GM19438 (cell line): Measurements from ENCODE around the gene APBB2.
"Not testable (repeated sequence)": the region's sequence is repeated elsewhere in the genome, so short reads cannot be mapped to it uniquely, and the experiment has no call there.

Experiments
- ATAC-seq: cut with Tn5 transposase; IDR thresholded peaks from one replicate; pipeline ENCODE4 v1.9.1; 2021; ENCODE audit warnings: low read depth; ENCODE audit not compliant: unreplicated experiment

Gene APBB2

DNA sequence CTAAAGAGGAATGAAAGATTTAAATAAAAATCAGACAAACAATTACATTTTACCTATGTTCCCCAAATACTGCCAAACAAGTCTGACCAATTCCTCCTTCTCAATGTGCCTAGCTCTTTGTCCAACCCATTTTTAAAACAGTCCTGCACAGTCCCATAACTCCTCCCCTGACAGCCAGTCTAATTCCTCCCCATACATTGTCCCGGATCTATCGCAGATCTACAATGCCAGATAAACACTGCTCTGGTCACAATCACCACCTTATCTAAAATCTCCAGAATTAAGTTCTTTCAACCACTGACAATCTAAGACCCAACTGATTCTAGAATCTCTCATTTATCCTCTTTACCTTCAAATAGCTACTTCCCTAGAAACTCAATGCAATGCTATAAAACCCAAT is 176.0 kb downstream of the APBB2 start:
- no peak for ATAC-seq

DNA sequence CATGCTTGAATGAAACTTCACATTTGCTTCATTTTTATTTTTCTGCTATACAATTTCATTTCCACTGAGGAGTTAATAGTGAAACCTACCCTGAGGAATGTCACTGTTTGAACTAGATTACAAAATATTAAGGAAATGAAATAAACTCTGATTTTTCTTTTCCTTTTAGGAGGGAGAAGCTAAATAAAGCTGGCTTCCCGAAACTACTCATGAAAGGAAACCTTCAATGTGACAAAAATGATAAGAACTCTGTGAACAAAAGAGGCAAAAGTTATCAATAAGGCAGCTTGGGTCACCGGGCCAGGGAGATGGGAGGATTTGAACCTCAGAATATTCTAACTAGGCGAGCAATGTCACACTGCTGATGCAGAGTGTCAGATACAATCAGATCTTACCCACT is 185.2 kb downstream of the APBB2 start:
- ATAC-seq: no peak

DNA sequence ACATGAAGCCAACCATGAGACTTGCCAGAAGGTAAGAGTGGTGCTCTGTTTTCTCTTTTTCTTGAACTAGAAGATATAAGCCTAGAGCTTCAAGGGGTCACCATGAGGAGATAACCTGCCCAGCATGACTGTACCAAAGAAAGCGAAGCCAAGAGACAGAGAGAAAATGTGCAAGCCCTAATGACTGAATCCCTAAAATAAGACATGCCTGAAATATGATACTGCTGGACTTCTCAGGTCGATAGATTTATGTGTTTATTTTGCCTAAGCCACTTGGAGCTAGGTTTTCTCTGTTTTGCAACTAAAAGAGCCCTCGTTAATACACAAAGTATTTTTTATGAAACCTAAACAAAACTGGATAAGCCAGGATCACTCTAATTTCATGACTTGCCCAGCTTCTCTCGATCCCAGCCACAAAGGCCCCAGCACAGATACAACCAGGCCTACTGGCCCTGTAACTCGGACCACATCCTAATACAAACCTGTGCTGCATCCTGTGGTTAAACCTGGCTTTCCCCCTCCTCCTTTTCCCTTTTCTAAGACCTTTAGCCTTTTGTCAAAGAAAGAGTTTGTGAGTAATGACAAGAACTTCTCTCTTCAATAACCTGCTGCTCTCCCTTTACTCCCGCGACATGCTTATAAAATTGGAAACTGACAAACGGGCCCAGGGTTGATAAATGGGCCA is 185.8 kb downstream of the APBB2 start:
- no peak for ATAC-seq

DNA sequence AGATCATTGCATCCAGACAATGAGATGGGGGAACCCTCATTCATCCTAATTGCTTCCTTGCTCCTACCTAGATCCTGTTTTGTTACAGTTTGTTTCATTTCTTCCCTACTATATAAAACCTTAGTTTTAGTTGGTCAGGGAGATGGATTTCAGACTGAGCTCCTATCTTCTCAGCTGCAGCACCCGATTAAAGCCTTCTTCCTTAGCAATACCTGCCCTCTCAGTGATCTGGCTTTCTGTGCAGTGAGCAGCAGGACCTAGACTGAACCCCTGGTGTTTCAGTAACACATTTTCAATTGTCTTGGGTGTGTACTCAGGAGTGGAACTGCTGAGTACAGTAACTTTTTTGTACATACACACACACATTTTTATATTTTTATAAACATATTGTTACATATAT is 187.4 kb downstream of the APBB2 start:
- ATAC-seq: no peak

DNA sequence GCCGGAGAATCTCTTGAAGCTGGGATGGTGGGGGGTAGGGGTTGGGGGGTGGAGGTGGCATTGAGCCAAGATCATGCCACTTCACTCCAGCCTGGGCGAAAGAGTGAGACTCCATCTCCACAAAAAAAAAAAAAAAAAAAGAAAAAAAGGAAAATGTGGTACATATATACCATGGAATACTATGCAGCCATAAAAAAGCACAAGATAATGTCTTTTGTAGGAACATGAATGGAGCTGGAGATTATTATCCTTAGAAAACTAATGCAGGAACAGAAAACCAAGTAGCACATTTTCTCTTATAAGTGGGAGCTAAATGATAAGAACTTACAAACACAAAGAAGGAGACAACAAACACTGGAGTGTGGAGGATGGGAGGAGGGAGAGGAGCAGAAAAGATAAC is 188.5 kb downstream of the APBB2 start:
- no peak for ATAC-seq

DNA sequence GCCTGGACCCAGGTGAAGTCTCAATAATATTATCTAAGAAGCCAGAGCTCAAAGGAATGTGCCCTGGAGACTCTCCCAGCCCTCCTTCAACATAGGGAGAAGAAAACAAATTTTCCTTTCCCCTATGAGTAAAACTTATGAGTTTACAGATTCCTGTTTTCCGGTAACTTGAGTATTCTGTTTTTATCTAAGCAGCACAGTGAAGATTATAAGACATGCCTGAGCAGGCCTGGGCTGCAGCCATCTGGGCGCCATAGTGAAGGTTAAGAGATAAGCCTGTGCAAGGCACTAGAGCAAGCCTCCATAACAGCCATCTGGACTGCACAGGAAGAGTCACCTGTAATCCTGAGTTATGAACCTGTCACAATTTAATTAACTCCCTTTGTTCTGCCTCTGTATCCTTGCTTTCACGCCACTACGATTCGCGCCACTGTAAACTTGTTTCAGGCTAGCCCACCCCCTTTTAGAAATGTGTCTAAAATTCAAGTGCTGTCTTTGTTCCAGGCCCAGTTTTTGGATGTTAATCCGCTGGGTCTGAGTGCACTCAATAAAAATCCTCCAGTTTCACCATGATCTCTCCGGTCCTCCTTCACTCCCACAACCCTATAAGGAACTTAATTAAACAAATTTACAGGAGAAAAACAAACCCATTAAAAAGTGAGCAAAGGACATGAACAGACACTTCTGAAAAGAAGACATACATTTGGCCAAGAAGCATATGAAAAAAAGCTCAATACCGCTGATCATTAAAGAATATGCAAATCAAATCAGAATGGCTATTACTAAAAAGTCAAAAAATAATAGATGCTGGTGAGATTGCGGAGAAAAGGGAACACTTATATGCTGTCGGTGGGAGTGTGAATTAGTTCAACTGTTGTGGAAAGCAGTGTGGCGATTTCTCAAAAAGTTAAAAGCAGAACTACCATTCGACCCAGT is 189.5 kb downstream of the APBB2 start:
- no peak for ATAC-seq

DNA sequence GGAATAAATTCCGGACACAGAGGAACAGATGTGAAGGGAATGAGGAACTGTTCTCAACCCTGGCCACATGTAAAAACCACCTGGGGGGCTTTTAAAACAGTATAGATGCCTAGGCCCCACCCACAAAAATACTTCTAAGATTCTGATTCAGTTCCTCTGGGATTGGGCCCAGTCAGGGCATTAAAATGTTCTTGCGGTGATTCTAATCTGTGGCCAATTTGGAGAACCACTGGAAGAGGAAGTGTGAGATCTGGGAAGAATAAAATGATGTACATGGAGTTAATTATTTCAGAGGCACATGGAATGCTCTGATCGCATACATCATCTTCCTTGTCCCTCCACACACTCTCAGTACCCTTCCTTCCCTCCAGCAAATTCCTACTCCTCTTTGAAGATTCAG is 192.2 kb downstream of the APBB2 start:
- no peak for ATAC-seq

DNA sequence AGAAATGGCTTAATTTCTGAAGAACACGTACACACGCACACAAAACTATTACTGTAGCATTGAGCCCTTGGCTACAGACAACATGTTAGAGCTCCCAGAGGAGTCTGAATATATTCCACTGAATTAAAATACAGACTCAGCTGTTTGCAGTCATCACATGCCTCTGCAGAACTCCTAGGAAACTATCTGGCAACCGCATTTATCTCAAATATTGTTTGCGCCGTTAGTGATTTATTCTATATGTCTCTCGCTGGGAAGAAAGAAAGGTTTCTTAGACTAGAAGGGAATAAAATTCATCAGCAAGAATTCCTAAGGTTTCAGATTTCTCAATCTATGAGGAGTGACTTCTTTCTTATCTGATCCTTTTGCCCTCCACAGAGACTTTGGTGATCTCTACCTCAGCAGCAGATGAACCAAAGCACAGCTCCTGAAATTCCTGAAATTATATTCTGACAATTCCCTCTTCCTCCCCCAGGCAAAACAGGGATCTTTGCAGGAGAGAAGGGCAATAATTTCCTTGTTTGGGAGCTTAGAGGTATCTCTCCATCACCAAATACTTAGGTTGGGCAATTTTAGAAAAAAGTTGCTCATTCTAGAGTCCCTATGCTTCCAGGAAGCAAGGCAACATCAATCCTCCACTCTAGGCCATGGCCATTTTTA is 199.2 kb downstream of the APBB2 start:
- ATAC-seq: no peak

DNA sequence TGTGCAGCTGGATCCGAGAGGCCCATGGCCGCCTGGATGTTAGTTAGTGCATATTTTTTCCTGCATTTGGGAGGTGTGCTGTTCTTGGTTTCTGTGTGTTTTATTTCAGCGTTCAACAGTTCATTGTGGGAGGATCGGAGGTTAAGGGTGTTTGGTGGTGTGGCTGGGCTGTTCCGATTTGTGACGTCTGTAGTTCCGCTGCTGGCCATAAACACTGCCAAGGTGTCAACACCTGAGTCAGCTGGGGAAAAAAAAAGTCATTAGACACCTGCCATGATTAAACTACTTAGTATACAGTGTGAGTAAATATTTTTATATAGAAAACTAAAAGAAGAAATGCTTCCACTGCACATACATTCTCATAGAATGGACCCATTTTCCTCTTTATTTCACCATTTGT is 200.2 kb downstream of the APBB2 start:
- no peak for ATAC-seq

DNA sequence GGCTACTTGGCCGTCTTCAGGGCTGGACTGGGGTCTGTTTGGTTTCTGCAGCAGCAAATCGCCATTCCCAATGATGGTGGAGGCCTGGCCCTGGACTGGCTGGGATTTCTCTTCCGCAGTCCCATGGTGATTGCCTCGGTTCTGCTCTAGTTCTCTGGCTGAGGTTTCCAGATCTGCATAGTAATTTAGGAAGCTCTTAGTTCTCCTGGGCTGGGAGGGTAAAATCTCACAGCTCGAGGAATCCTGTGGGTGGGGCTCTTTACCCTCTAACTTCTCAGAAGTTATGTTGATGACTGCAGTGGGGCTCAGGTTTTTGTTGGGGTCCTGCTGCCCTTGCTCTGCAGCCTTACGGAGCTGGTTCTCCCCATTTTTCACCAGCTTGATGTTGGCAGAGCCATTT is 200.6 kb downstream of the APBB2 start:
- ATAC-seq: no peak

DNA sequence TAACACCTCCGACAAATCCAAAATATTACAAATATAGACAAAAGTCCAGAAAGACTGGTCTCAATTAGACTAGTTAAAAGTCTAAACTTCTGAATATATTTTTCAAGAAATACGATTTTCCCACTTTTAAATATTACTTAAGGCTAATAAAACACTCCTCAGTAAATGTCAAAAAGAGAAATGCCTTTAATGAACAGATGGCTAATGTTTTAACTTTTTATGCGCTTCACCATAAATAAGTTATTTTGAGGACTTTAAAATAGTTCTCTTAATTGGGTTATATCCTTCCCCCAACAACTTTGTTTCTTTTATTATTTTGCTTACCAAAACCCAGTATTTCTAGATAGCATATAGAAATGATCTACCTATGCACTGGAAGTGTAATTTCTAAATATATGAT is 201.4 kb downstream of the APBB2 start:
- no peak for ATAC-seq

DNA sequence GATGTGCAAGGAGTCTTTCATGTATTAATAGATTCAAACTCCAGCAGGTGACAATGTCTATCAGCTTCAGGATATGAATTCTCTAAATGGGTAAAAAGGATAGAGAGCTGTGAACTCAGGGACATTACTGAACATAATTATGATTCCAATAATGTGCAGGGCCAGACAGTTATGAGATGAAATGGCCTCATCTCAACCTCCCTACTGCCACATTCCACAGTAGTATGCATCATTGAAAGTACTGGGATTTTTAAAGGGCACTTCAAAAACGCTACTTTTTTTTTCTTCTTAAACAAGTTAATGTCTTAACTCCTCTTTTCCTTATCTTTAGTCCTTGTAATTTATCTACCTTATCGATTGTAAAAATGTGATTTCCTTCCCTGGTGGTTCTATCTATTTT is 202.0 kb downstream of the APBB2 start:
- ATAC-seq: no peak

DNA sequence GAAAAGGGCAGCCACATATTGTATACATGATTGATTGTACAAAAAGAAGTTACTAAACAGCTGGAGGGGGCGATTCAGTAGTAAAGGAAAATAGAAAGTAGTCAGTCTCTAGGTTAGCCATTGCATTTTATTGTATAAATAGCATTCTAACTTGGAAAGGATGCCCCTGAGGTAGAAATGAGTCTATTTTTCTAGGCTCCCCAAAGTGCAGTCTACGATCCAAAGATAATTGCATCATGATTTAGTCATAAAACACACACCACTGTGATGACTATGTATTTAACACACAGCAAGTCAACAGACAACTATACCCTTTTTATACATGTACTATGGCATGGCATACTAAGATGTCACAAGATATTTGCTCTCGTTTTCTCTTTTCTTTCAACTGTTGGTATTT is 204.9 kb downstream of the APBB2 start:
- ATAC-seq: no peak

DNA sequence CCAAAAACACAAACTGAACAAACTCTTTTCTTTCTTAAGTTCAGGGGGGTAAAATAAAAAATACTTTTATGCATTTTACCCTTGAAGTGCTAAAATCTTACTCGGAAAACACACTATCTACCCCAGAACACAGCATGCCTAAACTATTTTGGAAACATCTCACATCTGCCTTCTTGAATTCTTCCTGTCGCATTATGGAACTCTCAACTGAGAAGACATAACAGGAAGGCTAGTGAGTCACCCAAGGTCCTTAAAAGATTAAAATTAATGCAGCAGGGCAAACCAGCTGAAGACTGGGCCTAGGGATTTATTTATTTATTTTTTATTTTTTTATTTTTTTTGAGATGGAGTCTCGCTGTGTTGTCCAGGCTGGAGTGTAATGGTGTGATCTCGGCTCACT is 208.2 kb downstream of the APBB2 start:
- ATAC-seq: no peak

DNA sequence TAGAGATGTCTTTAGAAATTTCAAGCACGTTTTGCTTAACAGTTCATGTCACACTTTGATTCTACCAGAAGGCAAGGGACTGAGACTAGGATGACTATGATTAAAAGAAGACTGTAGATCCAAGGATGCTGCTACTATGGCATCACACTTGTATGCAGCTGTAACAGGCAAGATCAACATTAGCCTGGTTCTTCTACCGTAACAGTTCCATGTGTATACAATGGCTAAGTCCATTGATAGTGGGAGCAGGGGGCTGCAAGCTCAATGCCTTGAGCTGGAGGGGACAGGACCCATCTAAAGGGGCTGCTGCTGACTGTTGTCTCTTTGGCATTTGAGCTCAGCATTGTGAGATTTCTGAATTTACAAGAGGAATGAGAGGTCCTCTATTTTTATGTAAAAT is 212.0 kb downstream of the APBB2 start:
- ATAC-seq: no peak

DNA sequence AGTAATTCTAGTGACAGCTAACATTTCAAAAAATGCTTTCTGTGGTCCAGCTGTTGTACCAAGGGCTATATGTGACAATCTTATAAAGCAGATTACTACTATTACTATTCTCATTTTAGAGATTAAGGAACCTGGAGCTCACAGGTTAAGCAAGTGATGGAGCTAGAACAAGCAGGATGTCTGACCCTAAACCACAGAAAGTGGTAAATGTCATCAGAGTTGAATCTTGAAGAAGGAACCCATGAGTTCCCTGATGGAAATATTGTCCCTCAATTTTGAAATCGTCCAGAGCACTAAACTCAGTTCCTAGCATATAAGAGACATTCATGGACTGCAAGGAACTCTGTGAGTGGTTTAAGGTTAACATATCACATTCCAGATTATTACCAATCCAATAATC is 214.0 kb downstream of the APBB2 start:
- ATAC-seq: no peak

DNA sequence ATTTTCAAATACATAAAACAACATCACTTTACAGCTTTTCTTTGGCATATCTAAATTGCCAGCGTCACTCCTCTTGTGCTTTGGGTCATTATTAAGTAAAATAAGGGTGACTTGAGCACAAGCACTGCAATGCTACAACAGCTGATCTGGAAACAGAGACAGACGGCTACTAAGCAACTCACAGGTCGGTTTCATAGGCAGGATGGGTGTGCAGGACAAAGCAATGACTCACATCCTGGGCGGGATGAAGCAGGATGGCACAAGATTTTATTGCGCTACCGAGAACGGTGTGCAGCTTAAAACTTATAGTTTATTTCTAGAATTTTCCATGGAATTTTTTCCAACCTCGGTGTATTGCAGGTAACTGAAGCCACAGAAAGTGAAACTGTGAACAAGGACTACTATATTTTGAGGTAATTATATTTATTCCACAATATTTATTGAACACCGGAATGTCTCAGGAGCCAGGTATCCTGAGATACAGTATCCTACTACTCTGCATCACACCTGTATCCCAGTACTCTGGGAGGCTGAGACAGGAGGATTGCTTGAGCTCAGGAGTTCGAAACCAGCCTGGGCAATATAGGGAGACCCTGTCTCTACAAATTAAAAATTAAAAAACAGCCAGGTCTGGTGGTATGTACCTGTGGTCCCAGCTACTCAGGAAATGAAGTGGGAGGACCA is 215.5 kb downstream of the APBB2 start:
- ATAC-seq: no peak

DNA sequence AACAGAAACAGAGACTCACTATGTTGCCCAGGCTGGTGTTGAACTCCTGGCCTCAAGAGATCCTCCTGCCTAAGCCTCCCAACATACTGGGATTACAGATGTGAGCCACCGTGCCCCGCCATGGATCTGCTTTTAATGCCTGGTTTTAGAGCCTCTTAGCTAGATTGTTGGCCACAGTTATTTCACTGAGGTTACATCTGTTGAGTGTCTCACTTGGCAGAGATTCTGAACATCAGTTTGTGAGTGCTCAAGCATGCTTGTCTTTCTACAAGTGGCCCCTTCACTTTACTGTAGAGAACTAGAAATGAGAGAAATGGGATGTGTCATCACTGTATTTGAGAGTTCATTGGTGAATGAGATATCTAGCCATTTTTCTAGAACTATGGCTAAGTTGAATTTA is 218.5 kb downstream of the APBB2 start:
- ATAC-seq: no peak

DNA sequence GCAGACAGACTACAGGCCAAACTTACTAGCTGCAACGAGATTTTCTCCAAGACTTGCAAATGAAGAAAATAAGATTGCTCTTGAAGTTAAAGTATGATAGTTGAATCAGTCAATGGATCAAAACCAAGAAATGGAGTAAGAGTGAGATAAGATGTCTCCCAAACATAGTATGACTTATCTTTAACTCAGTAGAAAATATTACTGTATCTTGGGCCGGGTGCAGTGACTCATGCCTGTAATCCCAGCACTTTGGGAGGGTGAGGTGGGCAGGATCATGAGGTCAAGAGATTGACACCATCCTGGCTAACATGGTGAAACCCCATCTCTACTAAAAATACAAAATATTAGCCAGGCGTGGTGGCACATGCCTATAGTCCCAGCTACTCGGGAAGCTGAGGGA is 220.0 kb downstream of the APBB2 start:
- not testable (repeated sequence) for ATAC-seq

DNA sequence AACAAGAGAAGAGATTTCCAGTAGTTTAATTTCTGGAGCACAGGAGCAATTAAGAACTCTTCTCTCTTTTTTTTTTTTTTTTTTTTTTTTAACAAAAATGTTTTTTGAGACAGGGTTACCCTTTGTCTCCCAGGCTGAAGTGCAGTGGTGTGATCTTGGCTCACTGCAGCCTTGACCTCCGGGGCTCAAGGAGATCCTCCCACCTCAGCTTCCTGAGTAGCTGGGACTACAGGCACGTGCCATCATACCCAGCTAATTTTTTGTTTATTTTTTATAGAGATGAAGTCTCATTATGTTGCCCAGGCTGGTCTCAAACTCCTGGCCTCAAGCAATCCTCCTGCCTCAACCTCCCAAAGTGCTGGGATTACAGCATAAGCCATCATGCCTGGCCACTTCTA is 221.0 kb downstream of the APBB2 start:
- not testable (repeated sequence) for ATAC-seq
